Cardiac muscle cell (in vitro differentiated cells and primary cell): ENCODE data around the gene TFAP2B. TPM values are rescaled to one million over a fixed set of nuclear protein-coding genes. Genes with fewer than 3 reads are reported as not detected.
A peak's percentile ranks its signal among the peaks of the same experiment; 100 is the strongest.

Experiments used
- DNase-seq, 2 donors: peaks; one replicate each; pipeline versions ENCODE4 v3.0.0 to v3.0.0-alpha.2; 2010 to 2017; ENCODE audit warnings: low read depth in 1 of 2, low spot score in 1 of 2
- H3K27ac ChIP-seq: fragments of 200-600 bp; sonication (generic); 2 replicates; pipeline ENCODE4 v1.5.1; 2016
- H3K27me3 ChIP-seq: fragments of 200-600 bp; sonication (generic); 2 replicates; pipeline ENCODE4 v1.6.0; 2016; ENCODE audit warnings: control low read depth
- H3K36me3 ChIP-seq: fragments of 200-600 bp; sonication (generic); 2 replicates; pipeline ENCODE4 v1.5.1; 2016; ENCODE audit warnings: control low read depth
- H3K4me1 ChIP-seq: fragments of 200-600 bp; sonication (generic); 2 replicates; pipeline ENCODE4 v1.8.1; 2017; ENCODE audit warnings: low read depth, mild to moderate bottlenecking, mixed run types
- H3K4me3 ChIP-seq: fragments of 200-600 bp; sonication (generic); 2 replicates; pipeline ENCODE4 v1.5.1; 2016; ENCODE audit warnings: mild to moderate bottlenecking
- H3K9me3 ChIP-seq: fragments of 200-600 bp; sonication (generic); 2 replicates; pipeline ENCODE4 v1.5.1; 2017; ENCODE audit warnings: low read depth, mild to moderate bottlenecking, control low read depth
- CTCF ChIP-seq: IDR thresholded peaks from 2 replicates; pipeline ENCODE4 v1.5.1; 2012; ENCODE audit warnings: low read depth, mild to moderate bottlenecking, low read length
- polyA plus RNA-seq: library from polyadenylated mRNA; unstranded; fragments of >200 nt; fragmentation: Nextera tagmentation; extraction: Ambion mirVana; gene quantifications from 2 replicates; pipeline ENCODE4 v1.2.1, GENCODE V29; 2016
- total RNA-seq: library from RNA; depleted of rRNA; stranded (reverse); fragments of >200 nt; gene quantifications from 2 replicates; pipeline ENCODE4 v1.2.3, GENCODE V29; 2016

The TFAP2B gene
- total and polyA plus RNA-seq, 2 experiments from 2014 or later: not detected

GRCh38 chr6:50816115-50816675 is 2.5 kb upstream of the TFAP2B start:
- Histone ChIP-seq H3K27ac (no peak overlapping the region), H3K36me3 (no peaks in the 10 kb centered on the region), H3K4me3 (peak overlapping the region; percentile 34), H3K9me3 (no peaks in the 10 kb centered on the region), H3K4me1 (no peaks in the 10 kb centered on the region), H3K27me3 (peaks cover 86% of the 10 kb centered on the region)
- DNase-seq: peak; percentile 77 to 88
- TF ChIP-seq CTCF: peak; percentile 86

- no peak overlapping the region for H3K4me3 ChIP-seq
Measured at GRCh38 chr6:50816947-50817645, 1.6 kb upstream of the TFAP2B start.

GRCh38 chr6:50817646-50817950 is 1.1 kb upstream of the TFAP2B start:
- Histone ChIP-seq H3K9me3 (no peaks in the 10 kb centered on the region), H3K27ac (no peak overlapping the region), H3K4me3 (no peak overlapping the region), H3K36me3 (no peaks in the 10 kb centered on the region), H3K27me3 (peaks cover 99% of the 10 kb centered on the region), H3K4me1 (no peaks in the 10 kb centered on the region)
- no peak for DNase-seq
- TF ChIP-seq CTCF: no peak

More at GRCh38 chr6:50816947-50817645, 1.6 kb upstream of the TFAP2B start:
- H3K27ac ChIP-seq: no peak overlapping the region
- H3K36me3 ChIP-seq: no peaks in the 10 kb centered on the region
- H3K27me3 ChIP-seq: peaks cover 95% of the 10 kb centered on the region
- H3K4me1 ChIP-seq: no peaks in the 10 kb centered on the region
- TF ChIP-seq CTCF: no peak
- DNase-seq: no peak
- H3K9me3 ChIP-seq: no peaks in the 10 kb centered on the region

- Histone ChIP-seq H3K4me3 (no peak overlapping the region), H3K4me1 (no peaks in the 10 kb centered on the region), H3K9me3 (no peaks in the 10 kb centered on the region), H3K27me3 (peaks cover 99% of the 10 kb centered on the region), H3K27ac (no peak overlapping the region), H3K36me3 (no peaks in the 10 kb centered on the region)
- DNase-seq: no peak
- no peak for TF ChIP-seq CTCF
Measured at GRCh38 chr6:50818020-50818419, 651 bp upstream of the TFAP2B start.

GRCh38 chr6:50819466-50819903 is 814 bp downstream of the TFAP2B start:
- Histone ChIP-seq H3K4me3 (no peak overlapping the region), H3K9me3 (no peaks in the 10 kb centered on the region), H3K4me1 (no peaks in the 10 kb centered on the region), H3K27me3 (peaks cover 99% of the 10 kb centered on the region), H3K27ac (no peak overlapping the region), H3K36me3 (no peaks in the 10 kb centered on the region)
- TF ChIP-seq CTCF: no peak
- peak; percentile 20 to 47 for DNase-seq
